GM21576 (cell line): ENCODE data around the gene TNFRSF19.
"Not testable (repeated sequence)": the region's sequence is repeated elsewhere in the genome, so short reads cannot be mapped to it uniquely, and the experiment has no call there.

ENCODE experiments used
- ATAC-seq: cut with Tn5 transposase; IDR thresholded peaks from one replicate; pipeline ENCODE4 v1.9.1; 2021; ENCODE audit warnings: mild to moderate bottlenecking, moderate library complexity; ENCODE audit not compliant: unreplicated experiment

TNFRSF19 gene

GRCh38 chr13:23570099-23570920 is at the start of gene TNFRSF19:
TSS of gene TNFRSF19 (plus strand) at chr13:23570412. CDS start at chr13:23590184, 19,772 bp downstream.
- no peak for ATAC-seq

- not testable (repeated sequence) for ATAC-seq
Observed at GRCh38 chr13:23529926-23530325, 40.3 kb upstream of the TNFRSF19 start.

GRCh38 chr13:23531446-23531845 is 38.8 kb upstream of the TNFRSF19 start:
- ATAC-seq = no peak

GRCh38 chr13:23534090-23534489 is 36.1 kb upstream of the TNFRSF19 start:
- ATAC-seq = no peak

GRCh38 chr13:23541221-23541824 is 28.9 kb upstream of the TNFRSF19 start:
- no peak for ATAC-seq

- ATAC-seq = no peak
Observed at GRCh38 chr13:23544668-23545067, 25.5 kb upstream of the TNFRSF19 start.

- ATAC-seq = no peak
Observed at GRCh38 chr13:23547000-23547590, 23.1 kb upstream of the TNFRSF19 start.

GRCh38 chr13:23549724-23550123 is 20.5 kb upstream of the TNFRSF19 start:
- ATAC-seq = no peak

GRCh38 chr13:23550163-23550562 is 20.0 kb upstream of the TNFRSF19 start:
- no peak for ATAC-seq

GRCh38 chr13:23551213-23552008 is 18.8 kb upstream of the TNFRSF19 start:
- no peak for ATAC-seq

GRCh38 chr13:23552171-23552570 is 18.0 kb upstream of the TNFRSF19 start:
- no peak for ATAC-seq

GRCh38 chr13:23552661-23553060 is 17.6 kb upstream of the TNFRSF19 start:
- no peak for ATAC-seq

- no peak for ATAC-seq
Observed at GRCh38 chr13:23554000-23554399, 16.2 kb upstream of the TNFRSF19 start.

- ATAC-seq = no peak
Observed at GRCh38 chr13:23557043-23557442, 13.2 kb upstream of the TNFRSF19 start.

GRCh38 chr13:23557733-23558132 is 12.5 kb upstream of the TNFRSF19 start:
- ATAC-seq = no peak

- no peak for ATAC-seq
Observed at GRCh38 chr13:23558675-23559536, 11.3 kb upstream of the TNFRSF19 start.

- peak; percentile 15 for ATAC-seq
Observed at GRCh38 chr13:23560571-23561089, 9.6 kb upstream of the TNFRSF19 start.

GRCh38 chr13:23561261-23561660 is 9.0 kb upstream of the TNFRSF19 start:
- ATAC-seq = peak; percentile 71

- no peak for ATAC-seq
Observed at GRCh38 chr13:23563085-23563845, 6.9 kb upstream of the TNFRSF19 start.
